ENCODE data around the gene SMOC1. TPM values are rescaled to one million over a fixed set of nuclear protein-coding genes. Genes with fewer than 3 reads are reported as not detected.

Gene SMOC1
- total RNA-seq, 1 experiment from 2014 or later: 0.14 TPM

DNA sequence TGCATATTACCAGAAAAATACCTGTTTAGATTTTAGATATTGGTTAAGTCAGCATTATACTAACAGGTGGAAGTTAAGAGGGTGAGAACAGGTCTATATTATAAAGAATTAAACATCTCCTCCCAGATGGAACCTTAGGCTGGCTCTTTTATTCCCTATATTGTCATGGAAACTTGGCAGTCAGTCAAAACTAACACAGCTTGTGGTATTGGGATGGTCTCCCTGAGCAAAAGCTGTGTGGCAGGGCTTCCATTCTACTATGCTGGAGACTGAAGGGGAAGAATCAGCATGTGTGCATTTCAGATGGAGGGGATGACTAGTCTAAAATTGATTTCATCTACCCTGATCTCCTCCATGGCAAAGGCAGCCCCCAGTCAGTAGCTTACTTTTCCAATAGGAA is 66.7 kb downstream of the SMOC1 start:
- no peak for DNase-seq

DNA sequence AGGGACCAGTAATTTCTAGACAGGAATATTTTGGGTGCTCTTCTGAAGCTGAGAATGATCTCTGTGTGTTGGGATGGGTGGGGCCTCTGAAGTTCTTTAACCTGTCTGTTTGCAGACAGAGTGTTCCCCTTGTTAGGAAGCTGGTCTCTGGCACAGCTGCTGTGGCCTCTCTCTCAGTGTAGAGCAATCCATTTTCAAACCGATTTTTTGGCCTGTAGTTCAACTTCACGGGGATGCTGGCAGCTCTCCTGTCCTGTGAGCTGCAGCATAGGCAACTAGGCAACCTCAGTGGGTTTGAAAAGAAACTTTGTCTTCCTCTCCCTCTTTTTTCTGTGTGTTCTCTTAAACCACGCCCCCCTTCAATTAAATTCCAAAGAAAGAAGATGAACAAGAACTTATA is 69.1 kb downstream of the SMOC1 start:
- Histone ChIP-seq H3K4me3 (ENCODE audit: low read depth, low read length) (no peak overlapping the region), H3K9me3 (peaks cover 10% of the 10 kb centered on the region), H3K36me3 (ENCODE audit: control insufficient read depth, insufficient read depth, low read length) (no peaks in the 10 kb centered on the region), H3K27me3 (replicated peaks; ENCODE audit: control insufficient read depth, insufficient read depth, low read length) (no peaks in the 10 kb centered on the region), H3K4me1 (peaks cover 13% of the 10 kb centered on the region; the same call in 1 of the 2 replicates)
- no peak overlapping the region for H3K27ac Mint-ChIP-seq (ENCODE audit: unreplicated experiment)
- no peak for DNase-seq
- no TSS peak for BruUV-seq (replicated peaks)
- intact Hi-C loops (cut with micrococcal nuclease; ENCODE audit: unreplicated experiment): no loop called here
- no peak overlapping the region for H3K4me3 Mint-ChIP-seq (ENCODE audit: unreplicated experiment)
- CTCF ChIA-PET: interaction anchor here (0.6 kb wide), 1 partner anchor 682 kb away, joined by 5 read pairs; no protein-coding TSS in a partner anchor
- POLR2A ChIA-PET: no interaction called here
- peaks cover 17% of the 10 kb centered on the region for H3K4me1 Mint-ChIP-seq (ENCODE audit: low read depth, unreplicated experiment)
- H3K36me3 Mint-ChIP-seq (ENCODE audit: insufficient read depth, unreplicated experiment): no peaks in the 10 kb centered on the region
- peaks cover 24% of the 10 kb centered on the region for H3K9me3 Mint-ChIP-seq (ENCODE audit: unreplicated experiment)
- TF ChIP-seq, protein P1, sequence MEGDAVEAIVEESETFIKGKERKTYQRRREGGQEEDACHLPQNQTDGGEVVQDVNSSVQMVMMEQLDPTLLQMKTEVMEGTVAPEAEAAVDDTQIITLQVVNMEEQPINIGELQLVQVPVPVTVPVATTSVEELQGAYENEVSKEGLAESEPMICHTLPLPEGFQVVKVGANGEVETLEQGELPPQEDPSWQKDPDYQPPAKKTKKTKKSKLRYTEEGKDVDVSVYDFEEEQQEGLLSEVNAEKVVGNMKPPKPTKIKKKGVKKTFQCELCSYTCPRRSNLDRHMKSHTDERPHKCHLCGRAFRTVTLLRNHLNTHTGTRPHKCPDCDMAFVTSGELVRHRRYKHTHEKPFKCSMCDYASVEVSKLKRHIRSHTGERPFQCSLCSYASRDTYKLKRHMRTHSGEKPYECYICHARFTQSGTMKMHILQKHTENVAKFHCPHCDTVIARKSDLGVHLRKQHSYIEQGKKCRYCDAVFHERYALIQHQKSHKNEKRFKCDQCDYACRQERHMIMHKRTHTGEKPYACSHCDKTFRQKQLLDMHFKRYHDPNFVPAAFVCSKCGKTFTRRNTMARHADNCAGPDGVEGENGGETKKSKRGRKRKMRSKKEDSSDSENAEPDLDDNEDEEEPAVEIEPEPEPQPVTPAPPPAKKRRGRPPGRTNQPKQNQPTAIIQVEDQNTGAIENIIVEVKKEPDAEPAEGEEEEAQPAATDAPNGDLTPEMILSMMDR (IDR thresholded peaks at IDR 0.05; ENCODE audit: insufficient read depth in 1 of 2, low read depth in 1 of 2, low read length in 1 of 2, severe bottlenecking in 1 of 2, unreplicated experiment in 1 of 2): no peak
- no peaks in the 10 kb centered on the region for H3K27me3 Mint-ChIP-seq (ENCODE audit: insufficient read depth, unreplicated experiment)

More for the DNA sequence above, 66.7 kb downstream of the SMOC1 start:
- Histone ChIP-seq H3K36me3 (ENCODE audit: control insufficient read depth, insufficient read depth, low read length) (no peaks in the 10 kb centered on the region), H3K4me3 (ENCODE audit: low read depth, low read length) (no peak overlapping the region), H3K9me3 (peaks cover 10% of the 10 kb centered on the region), H3K4me1 (peaks cover 36% of the 10 kb centered on the region), H3K27me3 (replicated peaks; ENCODE audit: control insufficient read depth, insufficient read depth, low read length) (no peaks in the 10 kb centered on the region)
- intact Hi-C loops (cut with micrococcal nuclease; ENCODE audit: unreplicated experiment): no loop called here
- Mint-ChIP-seq H3K4me3 (ENCODE audit: unreplicated experiment) (no peak overlapping the region), H3K27me3 (ENCODE audit: insufficient read depth, unreplicated experiment) (no peaks in the 10 kb centered on the region), H3K4me1 (ENCODE audit: low read depth, unreplicated experiment) (peaks cover 29% of the 10 kb centered on the region), H3K9me3 (ENCODE audit: unreplicated experiment) (peaks cover 24% of the 10 kb centered on the region), H3K36me3 (ENCODE audit: insufficient read depth, unreplicated experiment) (peaks cover 6% of the 10 kb centered on the region), H3K27ac (ENCODE audit: unreplicated experiment) (no peak overlapping the region)
- TF ChIP-seq, protein P1 (IDR thresholded peaks at IDR 0.05; ENCODE audit: insufficient read depth in 1 of 2, low read depth in 1 of 2, low read length in 1 of 2, severe bottlenecking in 1 of 2, unreplicated experiment in 1 of 2): no peak
- CTCF ChIA-PET: no interaction called here
- no TSS peak for BruUV-seq (replicated peaks)
- POLR2A ChIA-PET: no interaction called here

- Mint-ChIP-seq H3K4me3 (ENCODE audit: unreplicated experiment) (no peak overlapping the region), H3K4me1 (ENCODE audit: low read depth, unreplicated experiment) (peaks cover 11% of the 10 kb centered on the region), H3K9me3 (ENCODE audit: unreplicated experiment) (peaks cover 15% of the 10 kb centered on the region), H3K27me3 (ENCODE audit: insufficient read depth, unreplicated experiment) (no peaks in the 10 kb centered on the region), H3K27ac (ENCODE audit: unreplicated experiment) (no peak overlapping the region), H3K36me3 (ENCODE audit: insufficient read depth, unreplicated experiment) (no peaks in the 10 kb centered on the region)
- no peak for DNase-seq
- ChIA-PET POLR2A (no interaction called here), CTCF (no interaction called here)
- no TSS peak for BruUV-seq (replicated peaks)
- Histone ChIP-seq H3K9me3 (no peaks in the 10 kb centered on the region; the same call in 1 of the 2 replicates), H3K4me1 (no peaks in the 10 kb centered on the region; the same call in 1 of the 2 replicates), H3K27me3 (replicated peaks; ENCODE audit: control insufficient read depth, insufficient read depth, low read length) (no peaks in the 10 kb centered on the region), H3K36me3 (ENCODE audit: control insufficient read depth, insufficient read depth, low read length) (no peaks in the 10 kb centered on the region), H3K4me3 (ENCODE audit: low read depth, low read length) (no peak overlapping the region)
- TF ChIP-seq, protein P1 (IDR thresholded peaks at IDR 0.05; ENCODE audit: insufficient read depth in 1 of 2, low read depth in 1 of 2, low read length in 1 of 2, severe bottlenecking in 1 of 2, unreplicated experiment in 1 of 2): no peak
- intact Hi-C loops (cut with micrococcal nuclease; ENCODE audit: unreplicated experiment): no loop called here
Measured at GRCh38 chr14:69951263-69951662, 72.0 kb downstream of the SMOC1 start.

Measured in Caco-2 (cell line).